Gastroesophageal sphincter (tissue), 4 donors: ENCODE measurements around the gene RNF183. TPM values are rescaled to one million over a fixed set of nuclear protein-coding genes. Genes with fewer than 3 reads are reported as not detected.

Experiments
- ATAC-seq: fragments of 150-250 bp; one replicate; pipeline ENCODE4 v1.9.1; 2016; ENCODE audit warnings: mild to moderate bottlenecking, moderate library complexity
- H3K27ac ChIP-seq, 4 donors: fragments of 200-600 bp; sonication (generic) in 3 of 4; 1 replicate in 3 of 4; 2 replicates in 1 of 4; pipeline ENCODE4 v1.5.1; 2016 to 2019
- H3K27me3 ChIP-seq: fragments of 200-600 bp; sonication (generic); one replicate; pipeline ENCODE4 v1.5.1; 2019
- H3K36me3 ChIP-seq, 2 donors: fragments of 200-600 bp; sonication (generic); one replicate each; pipeline ENCODE4 v1.5.1; 2019; ENCODE audit warnings: control low read depth in 1 of 2
- H3K4me1 ChIP-seq, 3 donors: fragments of 200-600 bp; sonication (generic); 1 replicate in 2 of 3; 2 replicates in 1 of 3; pipeline ENCODE4 v1.5.1; 2016 to 2019; ENCODE audit warnings: control low read depth in 2 of 3
- H3K4me3 ChIP-seq, 2 donors: fragments of 200-600 bp; sonication (generic); one replicate each; pipeline ENCODE4 v1.5.1; 2019; ENCODE audit warnings: mild to moderate bottlenecking in 1 of 2, moderate library complexity in 1 of 2
- H3K9me3 ChIP-seq, 3 donors: fragments of 200-600 bp; sonication (generic); one replicate each; pipeline ENCODE4 v1.5.1; 2017 to 2019; ENCODE audit warnings: control low read depth in 2 of 3
- EP300 ChIP-seq: sonication (generic); formaldehyde crosslinking; IDR thresholded peaks from one replicate; pipeline ENCODE4 v1.6.1; 2017; ENCODE audit warnings: antibody characterized with exemption, mild to moderate bottlenecking
- POLR2A ChIP-seq, 2 donors: fragments of 450-650 bp; IDR thresholded peaks; one replicate each; pipeline ENCODE4 v1.6.1; 2017; ENCODE audit warnings: antibody characterized with exemption in 2 of 2, mild to moderate bottlenecking in 2 of 2, moderate library complexity in 1 of 2
- POLR2AphosphoS5 ChIP-seq: sonication (generic); formaldehyde crosslinking; IDR thresholded peaks from one replicate; pipeline ENCODE4 v1.6.1; 2017; ENCODE audit warnings: antibody characterized with exemption
- WGBS, 2 donors: methylation state at CpG; one replicate each; pipeline ENCODE4 v1.1.5; 2018; ENCODE audit warnings: low coverage in 1 of 2; 5-methylcytosine and 5-hydroxymethylcytosine counted together
- total RNA-seq, 4 donors: library from RNA; depleted of rRNA; stranded (reverse); fragments of >200 nt; gene quantifications; one replicate each; pipeline ENCODE4 v1.1.0, GENCODE V29; 2016
- TF ChIP-seq, protein P1 (sequence below), 4 experiments: fragments of 200-600 bp in 2 of 4; fragments of 450-650 bp in 2 of 4; sonication (generic) in 1 of 4; IDR thresholded peaks; one replicate each; pipeline ENCODE4 v1.5.1; 2017 to 2019; ENCODE audit warnings: antibody characterized with exemption in 4 of 4, mild to moderate bottlenecking in 2 of 4, moderate library complexity in 2 of 4

The RNF183 gene
- total RNA-seq, 4 donors from 2014 or later = 0.37 TPM; not detected in 3

DNA sequence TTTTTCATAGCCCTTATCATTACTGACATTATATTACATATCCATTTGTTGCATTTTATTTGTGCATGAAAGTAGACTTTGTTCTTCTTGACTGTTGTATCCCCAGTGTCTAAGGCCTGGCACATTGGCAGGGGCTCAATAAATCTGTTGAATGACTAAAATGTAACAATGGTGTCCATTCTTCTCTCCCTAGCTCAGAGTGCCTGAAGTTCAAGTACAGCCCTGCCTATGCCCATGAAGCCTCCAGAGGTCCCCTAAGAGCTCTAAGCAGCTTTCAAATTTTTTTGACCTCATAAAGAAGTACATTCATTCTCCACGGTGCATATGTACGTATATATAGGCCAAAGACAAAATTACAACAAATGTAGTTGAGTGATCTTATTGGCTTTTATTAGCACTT lies 42.0 kb upstream of the RNF183 start:
- TF ChIP-seq, protein P1, sequence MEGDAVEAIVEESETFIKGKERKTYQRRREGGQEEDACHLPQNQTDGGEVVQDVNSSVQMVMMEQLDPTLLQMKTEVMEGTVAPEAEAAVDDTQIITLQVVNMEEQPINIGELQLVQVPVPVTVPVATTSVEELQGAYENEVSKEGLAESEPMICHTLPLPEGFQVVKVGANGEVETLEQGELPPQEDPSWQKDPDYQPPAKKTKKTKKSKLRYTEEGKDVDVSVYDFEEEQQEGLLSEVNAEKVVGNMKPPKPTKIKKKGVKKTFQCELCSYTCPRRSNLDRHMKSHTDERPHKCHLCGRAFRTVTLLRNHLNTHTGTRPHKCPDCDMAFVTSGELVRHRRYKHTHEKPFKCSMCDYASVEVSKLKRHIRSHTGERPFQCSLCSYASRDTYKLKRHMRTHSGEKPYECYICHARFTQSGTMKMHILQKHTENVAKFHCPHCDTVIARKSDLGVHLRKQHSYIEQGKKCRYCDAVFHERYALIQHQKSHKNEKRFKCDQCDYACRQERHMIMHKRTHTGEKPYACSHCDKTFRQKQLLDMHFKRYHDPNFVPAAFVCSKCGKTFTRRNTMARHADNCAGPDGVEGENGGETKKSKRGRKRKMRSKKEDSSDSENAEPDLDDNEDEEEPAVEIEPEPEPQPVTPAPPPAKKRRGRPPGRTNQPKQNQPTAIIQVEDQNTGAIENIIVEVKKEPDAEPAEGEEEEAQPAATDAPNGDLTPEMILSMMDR (IDR thresholded peaks at IDR 0.05) = no peak
- TF ChIP-seq EP300 (no peak), POLR2A (IDR thresholded peaks at IDR 0.05) (no peak), POLR2AphosphoS5 (no peak)
- H3K4me3 ChIP-seq = no peak overlapping the region
- 50 to 90% methylated on average over 2 of the region's 2 CpGs for WGBS, 2 donors
- peaks cover 10% of the 10 kb centered on the region for H3K27me3 ChIP-seq
- H3K36me3 ChIP-seq = no peaks in the 10 kb centered on the region
- peaks cover 0 to 40% (median 4%) of the 10 kb centered on the region in 3 donors for H3K4me1 ChIP-seq
- no peak for ATAC-seq
- peak overlapping the region in 1 of 4 donors; percentile 77 for H3K27ac ChIP-seq
- H3K9me3 ChIP-seq = no peaks in the 10 kb centered on the region

DNA sequence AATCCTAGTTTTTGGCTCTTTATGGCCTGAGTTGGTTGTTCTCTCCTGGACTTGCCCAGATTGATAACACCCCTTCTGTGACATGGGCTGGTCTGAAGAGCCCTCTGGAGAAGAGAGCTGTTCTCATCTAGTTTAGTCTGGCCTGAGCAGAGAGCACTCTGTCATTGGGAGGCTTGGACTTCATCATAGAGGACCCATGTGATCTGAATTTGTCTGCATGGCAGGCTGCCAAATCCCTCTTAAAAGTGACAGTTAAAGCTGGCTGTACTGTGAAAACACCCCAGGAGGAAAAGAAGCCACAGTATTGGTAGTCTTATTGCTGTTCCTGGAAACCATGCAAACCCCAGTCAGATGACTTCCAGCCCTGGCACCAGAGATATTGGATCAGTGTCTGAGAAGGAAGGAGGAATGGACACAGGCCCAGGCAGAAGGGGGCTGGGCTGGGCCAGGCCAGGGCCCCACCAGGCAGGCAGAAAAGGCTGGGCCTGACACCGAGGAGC lies 40.6 kb upstream of the RNF183 start:
- WGBS, 2 donors = 0% methylated on average over 1 of the region's 1 CpG; no CpG with 5 or more reads in 1 of the 2 donors
- Histone ChIP-seq H3K4me1 (peaks cover 0 to 39% (median 6%) of the 10 kb centered on the region in 3 donors), H3K4me3 (no peak overlapping the region), H3K9me3 (no peaks in the 10 kb centered on the region), H3K36me3 (no peaks in the 10 kb centered on the region), H3K27me3 (no peaks in the 10 kb centered on the region), H3K27ac (peak overlapping the region; percentile 61 to 77 (median 76))
- peak; percentile 69 for ATAC-seq
- peak; percentile 80 for TF ChIP-seq POLR2AphosphoS5
- TF ChIP-seq, protein P1 (IDR thresholded peaks at IDR 0.05) = no peak

DNA sequence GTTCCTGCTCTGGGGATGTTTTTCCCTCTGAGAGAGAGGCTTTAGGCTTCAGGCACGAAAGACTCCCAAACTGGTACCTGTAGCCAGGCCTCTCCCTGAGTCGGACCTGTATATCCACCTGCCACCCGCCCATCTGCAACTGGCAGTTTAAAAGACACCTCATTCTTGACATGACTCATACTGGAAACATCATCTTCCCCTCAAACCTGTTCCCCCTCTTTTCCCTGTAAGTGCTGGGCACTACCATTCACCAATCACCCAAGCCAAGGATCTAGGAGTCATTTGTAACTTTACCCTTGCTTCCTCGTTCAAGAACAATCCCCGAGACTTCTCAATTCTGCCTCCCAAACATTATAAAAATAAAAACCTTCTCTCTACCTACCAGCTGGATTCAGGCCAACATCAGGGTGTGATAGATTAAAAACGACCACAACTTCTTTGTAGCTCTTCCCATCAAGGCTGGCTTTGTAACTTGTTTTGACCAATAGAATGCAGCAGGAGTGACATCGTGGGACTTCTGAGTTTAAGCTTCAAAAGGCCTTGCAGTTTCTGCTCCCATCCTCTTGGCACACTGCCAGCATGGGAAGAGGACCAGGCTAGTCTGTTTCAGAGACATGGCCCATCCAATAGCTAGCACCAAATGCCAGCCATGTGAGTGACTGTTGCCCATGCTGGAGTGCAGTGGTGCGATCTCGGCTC lies 38.7 kb upstream of the RNF183 start:
- 59 to 70% methylated on average over 6 to 9 of the region's 9 CpGs for WGBS, 2 donors
- ATAC-seq = no peak
- TF ChIP-seq POLR2AphosphoS5 = no peak
- TF ChIP-seq, protein P1 (IDR thresholded peaks at IDR 0.05) = no peak
- no peak for TF ChIP-seq EP300
- no peak for TF ChIP-seq POLR2A (IDR thresholded peaks at IDR 0.05)
- no peak overlapping the region for H3K27ac ChIP-seq
- H3K4me3 ChIP-seq = no peak overlapping the region
- no peaks in the 10 kb centered on the region for H3K27me3 ChIP-seq
- peaks cover 0 to 43% (median 6%) of the 10 kb centered on the region in 3 donors for H3K4me1 ChIP-seq
- no peaks in the 10 kb centered on the region for H3K36me3 ChIP-seq
- H3K9me3 ChIP-seq = no peaks in the 10 kb centered on the region

GRCh38 chr9:113340011-113340699 lies 37.0 kb upstream of the RNF183 start, which contains the start of gene WDR31:
WDR31 (minus strand) TSS chr9:113340275; CDS start chr9:113332022, 8,253 bp downstream.
- 2% methylated on average over 9 to 16 of the region's 46 CpGs for WGBS, 2 donors
- H3K36me3 ChIP-seq = peaks cover 0 to 5% of the 10 kb centered on the region in 2 donors
- TF ChIP-seq, protein P1 (IDR thresholded peaks at IDR 0.05) = peak in 1 of 4 experiments; percentile 36
- TF ChIP-seq POLR2AphosphoS5 = peak; percentile 75
- TF ChIP-seq EP300 = no peak
- peak; percentile 33 to 46 for TF ChIP-seq POLR2A (IDR thresholded peaks at IDR 0.05)
- H3K4me1 ChIP-seq = peaks cover 0 to 43% (median 6%) of the 10 kb centered on the region in 3 donors
- no peaks in the 10 kb centered on the region for H3K27me3 ChIP-seq
- no peaks in the 10 kb centered on the region for H3K9me3 ChIP-seq
- H3K27ac ChIP-seq = peak within 1 kb of the TSS; percentile 10 to 90 (median 85)
- peak; percentile 96 for ATAC-seq
- peak within 1 kb of the TSS; percentile 52 to 67 for H3K4me3 ChIP-seq
